K562 (cell line): Measurements from ENCODE around the gene PTPRF. TPM values are rescaled to one million over a fixed set of nuclear protein-coding genes. Genes with fewer than 3 reads are reported as not detected.

Source experiments
- ATAC-seq: fragments of 200-7000 bp; cut with Tn5 transposase; 3 replicates; pipeline ENCODE4 v1.9.1; 2020; ENCODE audit warnings: moderate library complexity
- BruUV-seq: library from RNA; stranded (reverse); fragments of 400-500 nt; replicated peaks from 2 replicates; lab custom pipeline; 2021; lab: Mats Ljungman, UMichigan
- CTCF ChIA-PET: fragments of 300-600 bp; formaldehyde crosslinking; extraction: SDS; loops from one replicate; lab custom pipeline; 2021; ENCODE audit warnings: low intra/inter-chr PET ratio; lab: Yijun Ruan, JAX
- POLR2A ChIA-PET: fragments of 300-600, 350-650 bp; sonication (Branson Sonifier 250); formaldehyde crosslinking; extraction: SDS; loops from one replicate; lab custom pipeline; 2021; ENCODE audit warnings: antibody characterized with exemption, inconsistent platforms; lab: Yijun Ruan, JAX
- DNase-seq, 4 experiments: peaks; one replicate each; pipeline versions ENCODE4 v3.0.0 to v3.0.0-alpha.2; 2011 to 2018; ENCODE audit warnings: low spot score in 3 of 4, mixed read lengths in 3 of 4; ENCODE audit errors: extremely low read depth in 1 of 4
- FAIRE-seq: peaks from 2 replicates; lab custom pipeline; 2011; peaks lifted over from hg19 to GRCh38; lab: Jason Lieb, UNC
- H2AFZ ChIP-seq: 2 replicates; pipeline ENCODE4 v1.6.0; 2011; ENCODE audit warnings: low read depth, low read length, control low read depth, inconsistent platforms
- H3K27ac ChIP-seq: fragments of 200-600 bp; 3 replicates; pipeline ENCODE4 v1.8.0; 2011; ENCODE audit warnings: low read depth, mild to moderate bottlenecking, control low read depth, inconsistent platforms, low read length, moderate library complexity, mixed read lengths; ENCODE audit errors: extremely low read depth
- H3K27me3 ChIP-seq, 2 experiments: fragments of 300-600 bp in 1 of 2; 2 replicates in 1 of 2; 3 replicates in 1 of 2; pipeline versions ENCODE4 v1.6.0 to v1.8.0; 2011; ENCODE audit warnings: inconsistent platforms in 2 of 2, low read length in 2 of 2, mild to moderate bottlenecking in 1 of 2, mixed read lengths in 1 of 2, moderate library complexity in 1 of 2; ENCODE audit not compliant: control insufficient read depth in 2 of 2, insufficient read depth in 2 of 2
- H3K36me3 ChIP-seq: fragments of 300-600 bp; 3 replicates; pipeline ENCODE4 v1.8.0; 2011; ENCODE audit warnings: mild to moderate bottlenecking, low read length, inconsistent platforms; ENCODE audit not compliant: control insufficient read depth, insufficient read depth
- H3K4me1 ChIP-seq, 2 experiments: fragments of 200-600 bp in 1 of 2; replicated peaks in 1 of 2; 2 replicates in 1 of 2; 3 replicates in 1 of 2; pipeline versions ENCODE4 v1.5.1 to v1.8.0; 2011; ENCODE audit warnings: inconsistent platforms in 2 of 2, low read length in 2 of 2, mild to moderate bottlenecking in 1 of 2, mixed read lengths in 1 of 2, moderate library complexity in 1 of 2; ENCODE audit not compliant: control insufficient read depth in 2 of 2, insufficient read depth in 2 of 2
- H3K4me2 ChIP-seq: 2 replicates; pipeline ENCODE4 v1.6.1; 2011; ENCODE audit warnings: low read length, control low read depth, inconsistent platforms, mixed read lengths; ENCODE audit not compliant: insufficient read depth
- H3K4me3 ChIP-seq: fragments of 200-600 bp; sonication (generic), shearing (Covaris generic); 2 replicates; pipeline ENCODE4 v1.5.1; 2016; ENCODE audit warnings: control low read depth, inconsistent platforms
- H3K79me2 ChIP-seq: fragments of 200-600 bp; 3 replicates; pipeline ENCODE4 v1.8.0; 2011; ENCODE audit warnings: low read length, inconsistent platforms; ENCODE audit not compliant: control insufficient read depth, insufficient read depth
- H3K9ac ChIP-seq, 2 experiments: 2 replicates each; pipeline versions ENCODE4 v1.6.0 to v1.6.1; 2011; ENCODE audit warnings: low read depth in 2 of 2, low read length in 2 of 2, control low read depth in 1 of 2, inconsistent platforms in 1 of 2, mild to moderate bottlenecking in 1 of 2, mixed read lengths in 1 of 2; ENCODE audit not compliant: insufficient read depth in 1 of 2
- H3K9me1 ChIP-seq: one replicate; pipeline ENCODE4 v1.6.0; 2011; ENCODE audit warnings: inconsistent platforms, mild to moderate bottlenecking, low read length, moderate library complexity; ENCODE audit not compliant: control insufficient read depth, insufficient read depth
- H3K9me3 ChIP-seq: replicated peaks from 2 replicates; pipeline ENCODE4 v1.5.1; 2011; ENCODE audit warnings: low read depth, low read length, inconsistent platforms; ENCODE audit not compliant: control insufficient read depth, insufficient read depth
- H4K20me1 ChIP-seq: replicated peaks from 2 replicates; pipeline ENCODE4 v1.6.1; 2011; ENCODE audit warnings: low read length, inconsistent platforms, mixed read lengths; ENCODE audit not compliant: control insufficient read depth, insufficient read depth
- AFF1 ChIP-seq, 2 experiments: fragments of 450-650 bp; IDR thresholded peaks; 2 replicates each; pipeline ENCODE4 v1.6.1; 2018; ENCODE audit warnings: mild to moderate bottlenecking in 2 of 2, low read depth in 1 of 2; ENCODE audit not compliant: partially characterized antibody in 2 of 2
- ATF3 ChIP-seq, 2 experiments: fragments of 450-650 bp in 1 of 2; sonication (generic) in 1 of 2; formaldehyde crosslinking in 1 of 2; IDR thresholded peaks in 1 of 2; conservative IDR thresholded peaks in 1 of 2; 2 replicates each; pipeline versions ENCODE4 v1.6.1 to v1.8.1; 2016 to 2023; ENCODE audit warnings: mild to moderate bottlenecking in 2 of 2, moderate library complexity in 2 of 2, inconsistent platforms in 1 of 2, missing genetic modification reagents in 1 of 2
- CHCHD3 ChIP-seq: fragments of 250-450 bp; sonication (Bioruptor Pico); IDR thresholded peaks from 2 replicates; pipeline ENCODE4 v2.1.2; 2022; ENCODE audit warnings: mild to moderate bottlenecking
- ETV1 ChIP-seq: fragments of 450-650 bp; conservative IDR thresholded peaks from 2 replicates; pipeline ENCODE4 v1.6.1; 2016; ENCODE audit warnings: missing genetic modification characterization, control low read depth, low read depth, missing compliant biosample characterization
- HMGXB4 ChIP-seq: sonication (generic); formaldehyde crosslinking; IDR thresholded peaks from 2 replicates; pipeline ENCODE4 v1.8.1; 2023; ENCODE audit warnings: mild to moderate bottlenecking, missing genetic modification reagents
- LEF1 ChIP-seq: fragments of 450-650 bp; IDR thresholded peaks from 2 replicates; pipeline ENCODE4 v1.6.1; 2016; ENCODE audit warnings: mild to moderate bottlenecking
- MAZ ChIP-seq, 2 experiments: fragments of 450-650 bp in 1 of 2; sonication (generic) in 1 of 2; formaldehyde crosslinking; IDR thresholded peaks in 1 of 2; conservative IDR thresholded peaks in 1 of 2; 2 replicates each; pipeline versions ENCODE4 v1.4.0 to v1.5.0; 2020; ENCODE audit warnings: mild to moderate bottlenecking in 1 of 2, missing genetic modification reagents in 1 of 2
- MEIS2 ChIP-seq: fragments of 450-650 bp; IDR thresholded peaks from 2 replicates; pipeline ENCODE4 v1.6.1; 2014; ENCODE audit warnings: mild to moderate bottlenecking; ENCODE audit not compliant: partially characterized antibody
- PHF21A ChIP-seq: fragments of 450-650 bp; IDR thresholded peaks from 2 replicates; pipeline ENCODE4 v1.6.1; 2017; ENCODE audit warnings: low read depth, borderline replicate concordance
- POLR2A ChIP-seq: fragments of 450-650 bp; conservative IDR thresholded peaks from 2 replicates; pipeline ENCODE4 v1.6.1; 2016
- POU5F1 ChIP-seq: fragments of 150-350 bp; IDR thresholded peaks from 2 replicates; pipeline ENCODE4 v1.6.1; 2014; ENCODE audit warnings: borderline replicate concordance, low read length, low read depth, mild to moderate bottlenecking; ENCODE audit not compliant: partially characterized antibody
- SRSF7 ChIP-seq: fragments of 200-400 bp; formaldehyde crosslinking; optimal IDR thresholded peaks from 2 replicates; pipeline ENCODE3; 2017; ENCODE audit warnings: mild to moderate bottlenecking, low read depth, low read length
- STAG1 ChIP-seq: sonication (generic); formaldehyde crosslinking; IDR thresholded peaks from 2 replicates; pipeline ENCODE4 v1.5.0; 2020; ENCODE audit warnings: missing genetic modification reagents, borderline replicate concordance
- ZNF277 ChIP-seq: fragments of 250-450 bp; sonication (Bioruptor Pico); IDR thresholded peaks from 2 replicates; pipeline ENCODE4 v1.8.0; 2022; ENCODE audit warnings: inconsistent platforms, mild to moderate bottlenecking, moderate library complexity, borderline replicate concordance
- WGBS: fragments of 100-300 bp; shearing (Covaris generic); methylation state at CpG from one replicate; pipeline ENCODE4 v1.1.6; 2016; ENCODE audit warnings: low coverage, mixed read lengths; ENCODE audit not compliant: insufficient coverage; ENCODE audit errors: missing lambda C conversion rate; 5-methylcytosine and 5-hydroxymethylcytosine counted together
- in situ Hi-C: fragments of 300-500 bp; cut with MboI; formaldehyde crosslinking; loops from 4 replicates; pipeline ENCODE4 v1.15.0; 2018; ENCODE audit warnings: inconsistent platforms, mixed read lengths
- intact Hi-C: fragments of 100-400 bp; cut with micrococcal nuclease; formaldehyde crosslinking; loops from 2 replicates; pipeline ENCODE4 v1.14.2; 2022
- polyA plus RNA-seq, 8 experiments: library from polyadenylated mRNA; depleted of rRNA in 4 of 8; stranded (reverse) in 5 of 8; unstranded in 3 of 8; fragments of >200 nt; fragmentation: Nextera tagmentation in 2 of 8; fragmentation: Illumina TruSeq in 1 of 8; extraction: Ambion mirVana in 2 of 8; extraction: Trizol in 1 of 8; gene quantifications; 2 replicates each; pipeline versions ENCODE4 v1.2.1 to v1.2.3, GENCODE V29; 2011 to 2014; ENCODE audit warnings: inconsistent platforms in 1 of 8, missing spikeins in 1 of 8
- total RNA-seq, 7 experiments: library from RNA; depleted of rRNA in 6 of 7; stranded (reverse); fragments of >200 nt in 6 of 7; fragmentation: Illumina TruSeq in 2 of 7; extraction: Trizol in 2 of 7; gene quantifications; 2 replicates each; pipeline versions ENCODE4 v1.2.1 to v1.2.3, GENCODE V29; 2011 to 2021; ENCODE audit warnings: low replicate concordance in 1 of 7

PTPRF gene
- total and polyA plus RNA-seq, 9 of the 15 experiments (the other 6 are each of a cell fraction or from before 2014, with no cell fraction given), result 0.13 to 4.3 (median 1.1) TPM

DNA sequence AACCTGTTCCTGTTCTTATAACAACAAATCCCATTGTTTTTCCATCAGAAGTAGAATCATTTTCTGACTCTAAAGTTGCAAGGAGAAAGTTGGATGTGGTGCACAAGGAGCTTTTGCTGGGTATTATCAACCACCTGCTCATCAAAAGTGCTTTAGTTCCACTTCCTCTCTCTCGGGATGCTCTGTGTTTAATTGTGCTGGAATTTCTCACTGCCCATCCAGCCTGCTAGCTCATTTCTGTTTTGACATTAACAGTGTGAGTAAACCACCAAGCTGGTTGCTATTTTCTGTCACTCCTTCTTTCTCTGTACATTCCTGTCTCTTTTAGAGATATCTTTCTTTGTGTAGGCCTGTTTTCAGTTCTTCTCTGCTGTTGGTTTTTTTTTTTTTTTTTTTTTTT, 125.3 kb downstream of the PTPRF start:
- CTCF ChIA-PET, result no interaction called here
- Histone ChIP-seq H3K4me3 (no peak overlapping the region), H3K9me3 (no peaks in the 10 kb centered on the region), H3K36me3 (peaks cover 65% of the 10 kb centered on the region), H3K27ac (no peak overlapping the region), H3K9ac (no peak overlapping the region), H3K27me3 (no peaks in the 10 kb centered on the region), H3K4me1 (peaks cover 0 to 14% of the 10 kb centered on the region in 2 experiments; a peak in 3 of 5 replicates), H3K9me1 (no peaks in the 10 kb centered on the region), H4K20me1 (0 out of 2 replicates have a peak, but pooled peaks cover 5% of the 10 kb centered on the region), H3K4me2 (no peak overlapping the region), H3K79me2 (peaks cover 19% of the 10 kb centered on the region), H2AFZ (no peak overlapping the region)
- WGBS, result 75% methylated on average over 1 of the region's 1 CpG
- no TSS peak for BruUV-seq
- POLR2A ChIA-PET, result interaction anchor here (0.7 to 0.8 kb wide), 3 partner anchors 9 to 14 kb away, joined by 3 to 6 read pairs (median 5); no protein-coding TSS in a partner anchor
- in situ Hi-C loops, result no loop called here
- no peak for FAIRE-seq
- no peak for DNase-seq
- intact Hi-C loops, result no loop called here
- ATAC-seq, result no peak
- TF ChIP-seq STAG1 (no peak), LEF1 (no peak), POLR2A (no peak), AFF1 (IDR thresholded peaks at IDR 0.05; ENCODE audit: low read depth in 1 of 2, partially characterized antibody in 2 of 2) (no peak), POU5F1 (no peak), MAZ (CRISPR knock-in tag; conservative IDR thresholded peaks at IDR 0.05 in 1 of 2, IDR thresholded peaks at IDR 0.05 in 1 of 2) (no peak), PHF21A (no peak), SRSF7 (no peak), MEIS2 (no peak), HMGXB4 (CRISPR knock-in tag) (no peak), ETV1 (no peak), ATF3 (IDR thresholded peaks at IDR 0.05) (no peak), ATF3 (CRISPR knock-in tag; conservative IDR thresholded peaks at IDR 0.05) (no peak), ZNF277 (CRISPR knock-in tag) (no peak), CHCHD3 (CRISPR knock-in tag) (no peak)
